Skeletal muscle tissue (tissue), 4 donors: ENCODE results near the gene LRBA. TPM values are rescaled to one million over a fixed set of nuclear protein-coding genes. Genes with fewer than 3 reads are reported as not detected.

ENCODE experiments used
- H3K27ac ChIP-seq: one replicate; pipeline ENCODE4 v1.7.0; 2013; ENCODE audit warnings: mild to moderate bottlenecking, low read depth, low read length, inconsistent platforms
- H3K27me3 ChIP-seq, 3 donors: one replicate each; pipeline ENCODE4 v1.7.0; 2013; ENCODE audit warnings: low read length in 3 of 3; ENCODE audit not compliant: control insufficient read depth in 3 of 3, insufficient read depth in 3 of 3
- H3K36me3 ChIP-seq, 3 donors: one replicate each; pipeline ENCODE4 v1.7.0; 2013; ENCODE audit warnings: low read length in 3 of 3; ENCODE audit not compliant: control insufficient read depth in 3 of 3, insufficient read depth in 3 of 3
- H3K4me1 ChIP-seq, 3 donors: one replicate each; pipeline ENCODE4 v1.7.0; 2013; ENCODE audit warnings: low read length in 3 of 3, mild to moderate bottlenecking in 3 of 3; ENCODE audit not compliant: control insufficient read depth in 3 of 3, insufficient read depth in 3 of 3
- H3K4me3 ChIP-seq, 3 donors: one replicate each; pipeline ENCODE4 v1.7.0; 2013; ENCODE audit warnings: low read length in 3 of 3
- H3K9ac ChIP-seq, 3 donors: one replicate each; pipeline ENCODE4 v1.7.0; 2013; ENCODE audit warnings: low read length in 3 of 3, mild to moderate bottlenecking in 3 of 3, moderate library complexity in 2 of 3, low read depth in 1 of 3
- H3K9me3 ChIP-seq, 3 donors: one replicate each; pipeline ENCODE4 v1.7.0; 2013; ENCODE audit warnings: low read length in 3 of 3; ENCODE audit not compliant: control insufficient read depth in 3 of 3
- total RNA-seq: library from RNA; depleted of rRNA; stranded (reverse); fragments of >200 nt; gene quantifications from one replicate; pipeline ENCODE4 v1.2.3, GENCODE V29; 2014
- donor health status: Osteomylitis.

Gene LRBA
- total RNA-seq, 1 donor from 2014 or later: 58.5 TPM

- H3K36me3 ChIP-seq: peaks cover 0 to 3% (median 0%) of the 10 kb centered on the region in 3 donors
- no peaks in the 10 kb centered on the region for H3K4me1 ChIP-seq
- H3K4me3 ChIP-seq: no peak overlapping the region
- H3K9ac ChIP-seq: no peak overlapping the region
- H3K27me3 ChIP-seq: no peaks in the 10 kb centered on the region
- no peak overlapping the region for H3K27ac ChIP-seq
- H3K9me3 ChIP-seq: no peaks in the 10 kb centered on the region
Measured at GRCh38 chr4:150599547-150599946, 415.5 kb downstream of the LRBA start.

- Histone ChIP-seq H3K4me3 (no peak overlapping the region), H3K27me3 (no peaks in the 10 kb centered on the region), H3K27ac (no peak overlapping the region), H3K9me3 (no peaks in the 10 kb centered on the region), H3K36me3 (peaks cover 0 to 3% (median 0%) of the 10 kb centered on the region in 3 donors), H3K4me1 (no peaks in the 10 kb centered on the region), H3K9ac (no peak overlapping the region)
Measured at GRCh38 chr4:150598909-150599308, 416.2 kb downstream of the LRBA start.

GRCh38 chr4:150593996-150594395 is 421.1 kb downstream of the LRBA start:
- Histone ChIP-seq H3K4me1 (no peaks in the 10 kb centered on the region), H3K36me3 (peaks cover 0 to 3% (median 0%) of the 10 kb centered on the region in 3 donors), H3K27ac (no peak overlapping the region), H3K4me3 (no peak overlapping the region), H3K27me3 (no peaks in the 10 kb centered on the region), H3K9ac (no peak overlapping the region), H3K9me3 (no peaks in the 10 kb centered on the region)

- no peak overlapping the region for H3K4me3 ChIP-seq
- H3K36me3 ChIP-seq: no peaks in the 10 kb centered on the region
- no peaks in the 10 kb centered on the region for H3K4me1 ChIP-seq
- H3K9ac ChIP-seq: no peak overlapping the region
- H3K27ac ChIP-seq: no peak overlapping the region
- no peaks in the 10 kb centered on the region for H3K27me3 ChIP-seq
- no peaks in the 10 kb centered on the region for H3K9me3 ChIP-seq
Measured at GRCh38 chr4:150591904-150592303, 423.2 kb downstream of the LRBA start.

GRCh38 chr4:150591406-150591805 is 423.7 kb downstream of the LRBA start:
- no peak overlapping the region for H3K27ac ChIP-seq
- H3K36me3 ChIP-seq: no peaks in the 10 kb centered on the region
- no peaks in the 10 kb centered on the region for H3K27me3 ChIP-seq
- no peak overlapping the region for H3K9ac ChIP-seq
- no peak overlapping the region for H3K4me3 ChIP-seq
- no peaks in the 10 kb centered on the region for H3K9me3 ChIP-seq
- H3K4me1 ChIP-seq: no peaks in the 10 kb centered on the region

- Histone ChIP-seq H3K4me3 (no peak overlapping the region), H3K36me3 (no peaks in the 10 kb centered on the region), H3K27ac (no peak overlapping the region), H3K27me3 (no peaks in the 10 kb centered on the region), H3K9ac (no peak overlapping the region), H3K9me3 (no peaks in the 10 kb centered on the region), H3K4me1 (no peaks in the 10 kb centered on the region)
Measured at GRCh38 chr4:150590631-150591030, 424.5 kb downstream of the LRBA start.

GRCh38 chr4:150589157-150589556 is 425.9 kb downstream of the LRBA start:
- Histone ChIP-seq H3K4me1 (no peaks in the 10 kb centered on the region), H3K36me3 (no peaks in the 10 kb centered on the region), H3K27ac (no peak overlapping the region)

GRCh38 chr4:150588316-150588715 is 426.8 kb downstream of the LRBA start:
- peaks cover 0 to 2% (median under 1%) of the 10 kb centered on the region in 3 donors for H3K36me3 ChIP-seq
- no peak overlapping the region for H3K27ac ChIP-seq
- H3K27me3 ChIP-seq: peaks cover 0 to 2% (median 0%) of the 10 kb centered on the region in 3 donors

More at GRCh38 chr4:150589157-150589556, 425.9 kb downstream of the LRBA start:
- H3K4me3 ChIP-seq: no peak overlapping the region
- H3K9me3 ChIP-seq: no peaks in the 10 kb centered on the region
- no peaks in the 10 kb centered on the region for H3K27me3 ChIP-seq
- H3K9ac ChIP-seq: no peak overlapping the region

GRCh38 chr4:150586162-150586810 is 428.8 kb downstream of the LRBA start:
- Histone ChIP-seq H3K4me3 (no peak overlapping the region), H3K27me3 (peaks cover 0 to 2% (median 0%) of the 10 kb centered on the region in 3 donors), H3K36me3 (peaks cover 3 to 5% (median 4%) of the 10 kb centered on the region in 3 donors), H3K9me3 (peaks cover 0 to 5% (median 3%) of the 10 kb centered on the region in 3 donors), H3K4me1 (no peaks in the 10 kb centered on the region), H3K9ac (no peak overlapping the region), H3K27ac (no peak overlapping the region)

More at GRCh38 chr4:150588316-150588715, 426.8 kb downstream of the LRBA start:
- H3K9me3 ChIP-seq: peaks cover 0 to under 1% (median under 1%) of the 10 kb centered on the region in 3 donors
- no peak overlapping the region for H3K4me3 ChIP-seq
- H3K4me1 ChIP-seq: no peaks in the 10 kb centered on the region
- no peak overlapping the region for H3K9ac ChIP-seq

- peaks cover 3 to 5% (median 4%) of the 10 kb centered on the region in 3 donors for H3K36me3 ChIP-seq
- no peak overlapping the region for H3K27ac ChIP-seq
- no peaks in the 10 kb centered on the region for H3K4me1 ChIP-seq
- peaks cover 0 to 5% (median 3%) of the 10 kb centered on the region in 3 donors for H3K9me3 ChIP-seq
- H3K4me3 ChIP-seq: no peak overlapping the region
- peaks cover 0 to 2% (median 0%) of the 10 kb centered on the region in 3 donors for H3K27me3 ChIP-seq
- H3K9ac ChIP-seq: no peak overlapping the region
Measured at GRCh38 chr4:150585611-150586010, 429.5 kb downstream of the LRBA start.
